GM19240 (cell line): ENCODE data around the gene XPO6.

Source experiments
- DNase-seq: peaks from one replicate; pipeline ENCODE4 v3.0.0; 2011; ENCODE audit warnings: low spot score; ENCODE audit not compliant: insufficient read length

The XPO6 gene

DNA sequence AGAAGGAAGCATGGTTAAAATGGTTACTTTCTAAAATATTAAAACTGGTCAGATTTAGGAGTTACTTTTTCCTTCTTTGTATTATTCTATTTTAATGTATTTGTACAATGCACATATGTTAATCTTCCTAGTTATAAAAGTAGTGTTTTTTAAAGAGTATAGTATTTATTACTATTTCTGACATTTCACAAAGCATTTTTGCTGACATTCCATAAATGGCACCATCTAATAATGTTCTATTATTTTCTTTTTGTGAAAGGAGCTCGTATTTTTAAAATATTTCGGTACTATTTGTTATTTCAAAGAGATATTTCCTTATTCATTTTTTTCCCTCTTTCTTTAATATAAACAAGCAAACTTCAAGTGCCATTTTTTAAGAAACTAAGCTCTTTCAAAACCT, 100.8 kb downstream of the XPO6 start:
- no peak for DNase-seq

DNA sequence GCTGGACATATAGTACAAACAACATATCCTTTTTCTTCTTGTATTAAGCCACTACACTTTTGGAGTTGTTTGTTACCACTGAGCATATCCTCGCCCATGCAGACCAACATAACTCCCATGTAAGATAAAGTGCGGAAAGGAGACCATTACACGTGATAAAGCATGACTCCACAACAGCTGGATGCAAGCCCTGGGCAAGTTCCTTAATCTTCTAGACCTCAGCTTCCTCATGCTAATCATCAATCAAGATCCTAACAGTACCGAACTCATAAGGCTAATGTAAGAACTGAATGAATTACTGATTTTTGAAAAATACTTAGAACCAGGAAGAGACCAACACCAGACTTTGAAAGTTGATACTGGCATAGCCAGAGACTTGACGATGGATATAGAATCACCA, 101.3 kb downstream of the XPO6 start:
- DNase-seq: no peak

DNA sequence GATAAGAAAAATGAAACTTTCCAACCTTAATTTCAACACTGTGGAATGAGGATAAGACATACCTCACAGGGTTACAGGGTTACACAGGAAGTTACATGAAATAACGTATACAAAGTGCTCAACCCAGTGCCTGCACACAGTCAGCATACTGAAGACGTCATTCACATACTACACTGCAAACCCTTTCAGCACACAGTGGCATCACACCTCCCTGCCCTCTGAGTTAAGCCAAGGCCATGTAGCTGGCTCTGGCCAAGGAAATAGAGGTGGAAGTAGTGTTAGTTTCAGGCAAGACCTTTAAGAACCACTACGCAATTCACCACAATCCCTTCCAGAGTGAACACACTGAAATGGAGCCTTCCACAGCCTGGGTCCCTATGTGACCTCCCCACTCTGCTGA, 101.7 kb downstream of the XPO6 start:
- DNase-seq: no peak

DNA sequence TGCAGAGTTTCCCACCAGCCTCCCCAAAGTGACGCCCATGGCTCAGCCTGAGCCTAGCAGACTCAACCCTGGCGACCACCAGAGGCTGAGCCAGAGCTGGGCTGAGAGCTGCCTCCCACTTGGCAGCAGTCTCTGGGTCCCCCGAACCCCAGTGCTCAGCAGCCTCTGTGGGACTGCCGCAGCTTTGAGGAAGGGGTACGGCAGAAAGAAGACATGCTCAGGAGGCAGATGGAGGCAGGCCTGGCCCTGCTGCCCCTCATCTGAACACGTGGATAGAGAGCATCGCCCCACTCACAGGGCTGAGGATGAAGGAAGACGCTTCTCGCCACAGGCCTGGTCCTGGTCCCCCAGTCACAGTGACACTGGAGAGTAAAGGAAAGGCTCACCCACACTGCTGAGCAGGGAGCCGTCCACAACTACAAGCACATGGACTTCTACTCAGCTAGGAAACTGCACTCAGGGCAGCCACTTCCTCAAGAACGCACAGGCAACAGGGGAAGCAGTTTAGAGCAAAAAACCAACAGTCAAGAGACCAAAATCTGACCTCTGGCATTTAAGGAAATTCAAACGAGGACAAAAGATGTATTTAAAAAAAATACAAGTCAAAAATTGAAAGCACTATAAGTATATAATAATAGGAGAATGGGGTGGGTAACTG, 103.0 kb downstream of the XPO6 start:
- DNase-seq: no peak

DNA sequence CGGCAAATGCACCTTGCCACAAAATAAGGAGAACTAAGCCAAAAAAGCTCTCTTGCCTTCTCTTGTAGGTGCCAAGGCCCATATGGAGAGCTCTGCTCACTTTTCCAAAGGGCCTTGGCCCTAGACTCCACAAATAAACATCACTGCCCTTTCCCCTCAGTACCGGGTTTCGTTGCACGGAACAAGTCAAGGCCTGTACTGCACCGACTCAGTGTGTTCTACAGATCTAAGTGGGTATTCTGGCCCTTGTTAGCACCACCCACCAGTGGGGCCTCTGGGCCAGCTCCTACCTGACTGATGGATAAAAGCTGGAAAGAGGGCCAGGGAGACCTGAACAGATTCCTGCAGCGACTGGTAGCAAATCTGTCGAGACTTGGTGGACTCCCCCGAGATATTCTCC, 104.5 kb downstream of the XPO6 start:
- DNase-seq: no peak

- no peak for DNase-seq
Measured at GRCh38 chr16:28106467-28107215, 105.1 kb downstream of the XPO6 start.

DNA sequence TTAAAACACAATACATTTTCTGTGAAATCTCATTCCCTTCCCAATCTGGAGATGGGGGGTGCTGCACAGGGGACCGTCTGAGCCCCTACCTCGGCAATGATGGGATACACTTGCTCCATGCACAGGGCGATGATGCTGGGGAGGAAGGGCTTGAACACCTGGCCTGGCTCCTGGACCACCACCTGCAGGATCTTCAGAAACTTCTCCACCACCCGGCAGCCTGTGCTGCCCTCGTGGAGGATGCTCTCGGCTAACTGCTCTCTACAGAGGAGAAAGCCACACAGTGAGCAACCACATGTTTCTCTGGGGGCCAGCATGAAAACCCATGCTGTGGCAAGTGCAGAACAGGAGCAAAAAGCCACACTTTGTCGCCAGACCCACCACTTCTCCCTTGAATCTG, 105.8 kb downstream of the XPO6 start:
- no peak for DNase-seq

DNA sequence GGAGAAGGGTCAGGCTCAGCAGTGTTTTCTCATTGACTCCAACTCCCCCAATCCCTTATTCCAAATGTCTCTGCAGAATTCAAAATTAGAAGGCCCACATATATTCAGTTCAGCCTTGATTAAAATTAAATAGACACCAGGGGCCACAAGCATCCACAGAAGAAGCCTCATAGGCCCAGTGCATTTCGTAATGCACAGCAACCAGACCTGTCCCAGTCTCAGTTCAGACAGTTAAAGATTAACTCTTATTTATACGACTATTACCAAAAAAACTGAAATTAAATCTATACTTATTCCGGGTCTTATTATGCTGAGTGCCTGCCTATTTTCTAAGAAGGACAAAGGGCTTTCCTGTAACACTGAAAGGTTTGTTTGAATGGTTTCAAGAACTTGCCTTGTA, 106.5 kb downstream of the XPO6 start:
- DNase-seq: no peak

- DNase-seq: no peak
Measured at GRCh38 chr16:28104404-28104803, 107.4 kb downstream of the XPO6 start.

GRCh38 chr16:28103516-28104170, 108.1 kb downstream of the XPO6 start:
- DNase-seq: no peak

DNA sequence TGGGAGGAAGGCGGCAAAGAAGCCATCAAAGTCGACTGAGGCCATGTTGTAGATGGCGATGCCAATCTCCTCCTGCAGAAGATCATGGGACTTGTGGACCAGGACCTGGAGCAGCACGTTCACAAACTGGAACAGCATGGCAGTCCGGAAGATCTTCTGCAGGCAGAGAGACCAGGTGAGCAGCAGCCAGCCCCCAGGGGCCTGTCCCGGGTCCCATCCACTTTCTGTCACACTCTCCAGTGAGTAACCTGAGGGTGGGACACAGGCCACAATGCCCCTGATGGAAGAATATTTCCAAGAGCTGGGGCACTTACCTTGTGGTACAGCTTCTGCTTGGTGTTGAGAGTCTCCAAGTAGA, 110.3 kb downstream of the XPO6 start:
- DNase-seq: no peak

DNA sequence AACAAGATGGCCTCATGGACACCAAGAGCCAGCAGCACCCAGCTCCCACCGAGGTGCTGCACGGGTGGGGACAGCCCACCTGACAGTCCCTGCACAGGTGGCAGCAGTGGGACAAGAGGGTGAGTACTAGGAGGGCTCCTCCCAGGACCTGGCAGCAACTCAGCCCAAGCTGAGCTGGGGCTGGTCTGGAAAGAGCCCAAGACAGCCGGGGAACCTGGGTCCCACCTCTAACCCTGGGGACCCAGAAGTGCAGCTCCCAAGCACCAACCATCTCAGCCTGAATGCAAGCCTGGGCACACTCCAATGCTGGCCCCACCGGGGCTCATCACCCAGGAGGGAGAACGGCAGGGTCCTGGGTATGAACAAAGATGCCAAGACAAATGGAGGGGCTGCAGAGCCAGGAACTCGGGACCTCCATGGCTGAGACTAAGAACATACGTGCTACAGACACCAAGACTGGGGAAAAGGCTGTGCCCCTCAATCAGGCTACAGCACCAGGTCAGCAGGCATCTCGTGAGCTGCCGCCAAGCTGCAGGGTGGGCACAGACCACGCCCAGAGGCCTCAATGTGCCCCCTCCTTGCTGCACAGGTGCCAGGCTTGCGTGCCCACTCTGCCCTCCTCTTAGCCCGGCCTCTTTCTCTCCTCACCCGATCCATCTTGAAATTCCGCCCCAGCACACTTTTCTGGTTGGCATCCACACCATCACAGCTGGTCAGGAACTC, 110.8 kb downstream of the XPO6 start:
- DNase-seq: no peak

- no peak for DNase-seq
Measured at GRCh38 chr16:28098959-28099945, 112.5 kb downstream of the XPO6 start.

DNA sequence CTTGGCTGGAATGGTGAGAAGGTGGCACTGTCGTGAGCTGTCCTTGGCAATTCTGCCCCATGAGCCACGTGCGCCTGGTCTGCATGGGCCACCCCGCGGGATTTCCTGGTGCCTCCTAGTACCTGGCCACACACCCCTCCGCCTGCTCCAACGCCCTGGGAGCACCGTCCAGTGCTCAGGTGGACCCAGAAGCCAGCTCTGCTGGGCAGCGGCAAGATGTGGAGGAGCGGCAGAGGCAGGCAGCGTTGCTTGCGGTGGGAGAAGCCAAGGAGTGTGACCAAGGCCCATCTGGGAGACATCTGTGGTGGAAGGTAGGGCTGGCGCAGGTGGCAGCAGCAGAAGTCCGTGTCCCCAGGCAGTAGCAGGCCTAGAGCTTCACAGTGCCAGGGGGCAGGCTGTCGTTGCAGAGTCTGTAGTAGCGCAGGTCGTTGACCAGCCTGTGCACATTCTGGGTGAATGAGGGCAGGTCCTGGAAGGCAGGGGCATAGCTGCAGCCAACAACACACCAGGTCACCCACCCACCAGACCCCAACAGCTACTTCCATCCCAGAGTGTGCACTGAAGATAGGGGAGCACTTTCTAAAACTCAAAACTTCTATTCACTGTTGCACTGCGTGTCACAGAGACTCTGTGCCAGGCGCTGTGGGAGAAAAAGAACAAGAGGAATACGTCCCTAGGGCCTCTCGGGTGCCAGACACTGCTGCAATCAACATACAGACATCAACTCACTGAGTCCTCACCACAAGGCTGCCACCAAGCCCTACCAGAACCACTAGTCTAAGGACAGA, 113.4 kb downstream of the XPO6 start:
- no peak for DNase-seq

DNA sequence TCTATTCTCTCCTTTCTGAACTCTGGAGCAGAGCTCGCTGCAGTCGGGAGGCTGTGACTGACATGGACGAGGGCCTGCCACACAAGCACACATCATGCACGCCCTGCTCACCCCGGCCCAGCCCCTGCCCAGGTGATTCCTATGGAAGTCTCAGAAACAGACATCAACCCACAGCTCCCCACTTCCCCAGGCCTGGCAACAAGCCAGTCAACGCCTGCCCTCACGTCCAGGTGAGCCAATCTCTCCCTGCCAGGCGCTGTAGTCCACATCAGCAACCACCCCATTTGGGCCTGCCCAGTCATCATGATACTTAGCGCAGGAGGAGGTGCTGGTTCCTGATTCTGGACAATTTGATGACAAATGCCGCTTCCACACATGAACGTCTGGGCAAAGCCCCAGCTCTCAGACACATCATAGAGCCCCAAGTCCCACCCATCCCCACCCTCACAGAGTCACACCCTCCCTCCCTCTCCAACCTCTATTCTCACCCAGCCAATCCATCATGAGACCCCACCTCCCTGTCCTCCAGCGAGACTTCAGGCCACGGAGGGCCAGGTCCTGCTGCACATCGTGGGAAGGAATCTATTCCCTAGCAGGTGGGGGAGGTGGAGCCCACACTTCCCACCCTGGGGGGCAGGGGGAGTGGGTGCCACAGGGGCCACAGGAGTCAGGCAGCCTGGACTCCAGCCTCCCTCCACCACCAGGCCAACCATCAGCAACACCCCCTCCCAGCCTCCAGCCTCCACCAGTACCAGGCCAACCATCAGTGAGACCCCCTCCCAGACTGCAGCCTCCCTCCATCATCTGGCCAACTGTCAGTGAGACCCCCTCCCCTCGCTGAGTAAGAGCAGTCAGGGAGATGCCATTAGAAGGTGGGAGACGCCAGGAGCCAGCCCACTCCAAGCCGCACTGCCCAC, 114.5 kb downstream of the XPO6 start:
- no peak for DNase-seq

GRCh38 chr16:28093385-28093725, 118.4 kb downstream of the XPO6 start:
- DNase-seq: no peak

- no peak for DNase-seq
Measured at GRCh38 chr16:28092721-28093384, 118.9 kb downstream of the XPO6 start.

GRCh38 chr16:28091656-28092055, 120.1 kb downstream of the XPO6 start:
- no peak for DNase-seq
